Trophoblast cell (in vitro differentiated cells and primary cell): ENCODE data around the gene ALDH3B2.

ENCODE experiments used
- DNase-seq, 2 donors: peaks; one replicate each; pipeline ENCODE4 v3.0.0-alpha.2; 2016
- H2AFZ ChIP-seq: 2 replicates; pipeline ENCODE4 v1.6.1; 2013; ENCODE audit warnings: low read length, moderate library complexity, mild to moderate bottlenecking; ENCODE audit not compliant: insufficient read depth, poor library complexity
- H2AK5ac ChIP-seq: 2 replicates; pipeline ENCODE4 v1.6.1; 2013; ENCODE audit warnings: mild to moderate bottlenecking, low read length
- H2BK120ac ChIP-seq: 2 replicates; pipeline ENCODE4 v1.6.1; 2013; ENCODE audit warnings: low read length, mild to moderate bottlenecking, moderate library complexity; ENCODE audit not compliant: insufficient read depth, poor library complexity
- H2BK12ac ChIP-seq: 2 replicates; pipeline ENCODE4 v1.6.1; 2013; ENCODE audit warnings: mild to moderate bottlenecking, low read length, moderate library complexity
- H2BK5ac ChIP-seq: 2 replicates; pipeline ENCODE4 v1.6.1; 2013; ENCODE audit warnings: low read length, low read depth, moderate library complexity, mild to moderate bottlenecking; ENCODE audit not compliant: poor library complexity
- H3K14ac ChIP-seq: 2 replicates; pipeline ENCODE4 v1.6.1; 2013; ENCODE audit warnings: mild to moderate bottlenecking, low read length
- H3K18ac ChIP-seq: 2 replicates; pipeline ENCODE4 v1.6.1; 2013; ENCODE audit warnings: mild to moderate bottlenecking, low read length
- H3K23ac ChIP-seq: 2 replicates; pipeline ENCODE4 v1.6.1; 2013; ENCODE audit warnings: low read length
- H3K27ac ChIP-seq: 2 replicates; pipeline ENCODE4 v1.5.1; 2013; ENCODE audit warnings: low read depth, mild to moderate bottlenecking, inconsistent platforms, low read length, moderate library complexity
- H3K27me3 ChIP-seq: 2 replicates; pipeline ENCODE4 v1.6.1; 2013; ENCODE audit warnings: inconsistent platforms, mild to moderate bottlenecking, low read length, moderate library complexity; ENCODE audit not compliant: insufficient read depth
- H3K36me3 ChIP-seq, 2 experiments: 1 replicate in 1 of 2; 2 replicates in 1 of 2; pipeline ENCODE4 v1.6.1; 2013; ENCODE audit warnings: low read length in 2 of 2, mild to moderate bottlenecking in 2 of 2, moderate library complexity in 1 of 2; ENCODE audit not compliant: insufficient read depth in 2 of 2, control insufficient read depth in 1 of 2
- H3K4ac ChIP-seq: 2 replicates; pipeline ENCODE4 v1.6.1; 2013; ENCODE audit warnings: low read depth, mild to moderate bottlenecking, low read length, moderate library complexity
- H3K4me1 ChIP-seq, 2 experiments: 1 replicate in 1 of 2; 2 replicates in 1 of 2; pipeline ENCODE4 v1.6.1; 2013; ENCODE audit warnings: low read length in 2 of 2, mild to moderate bottlenecking in 2 of 2, moderate library complexity in 1 of 2; ENCODE audit not compliant: insufficient read depth in 2 of 2, control insufficient read depth in 1 of 2
- H3K4me2 ChIP-seq: 2 replicates; pipeline ENCODE4 v1.6.1; 2013; ENCODE audit warnings: inconsistent platforms, mild to moderate bottlenecking, low read length, moderate library complexity
- H3K4me3 ChIP-seq: 2 replicates; pipeline ENCODE4 v1.5.1; 2013; ENCODE audit warnings: mild to moderate bottlenecking, low read depth, low read length, inconsistent platforms
- H3K79me1 ChIP-seq: one replicate; pipeline ENCODE4 v1.6.1; 2013; ENCODE audit warnings: low read length
- H3K79me2 ChIP-seq: 2 replicates; pipeline ENCODE4 v1.6.1; 2013; ENCODE audit warnings: low read length, mild to moderate bottlenecking; ENCODE audit not compliant: control insufficient read depth, insufficient read depth, poor library complexity
- H3K9ac ChIP-seq: 2 replicates; pipeline ENCODE4 v1.6.1; 2013; ENCODE audit warnings: mild to moderate bottlenecking, low read length
- H3K9me3 ChIP-seq: 2 replicates; pipeline ENCODE4 v1.6.1; 2013; ENCODE audit warnings: low read depth, mild to moderate bottlenecking, control low read depth, inconsistent platforms, low read length; ENCODE audit not compliant: insufficient read depth
- H4K12ac ChIP-seq: 2 replicates; pipeline ENCODE4 v1.6.1; 2013; ENCODE audit warnings: low read depth, mild to moderate bottlenecking, low read length, moderate library complexity
- H4K8ac ChIP-seq: 2 replicates; pipeline ENCODE4 v1.6.1; 2013; ENCODE audit warnings: low read depth, mild to moderate bottlenecking, low read length, moderate library complexity
- H4K91ac ChIP-seq: one replicate; pipeline ENCODE4 v1.6.1; 2013; ENCODE audit warnings: low read depth, mild to moderate bottlenecking, low read length, moderate library complexity
- WGBS: extraction: QIAGEN DNeasy Blood & Tissue Kit; methylation state at CpG from one replicate; pipeline ENCODE4 v1.1.7; 2013; ENCODE audit warnings: missing lambda C conversion rate; ENCODE audit not compliant: insufficient read length, insufficient coverage; ENCODE audit errors: extremely low coverage; 5-methylcytosine and 5-hydroxymethylcytosine counted together

The ALDH3B2 gene

DNA sequence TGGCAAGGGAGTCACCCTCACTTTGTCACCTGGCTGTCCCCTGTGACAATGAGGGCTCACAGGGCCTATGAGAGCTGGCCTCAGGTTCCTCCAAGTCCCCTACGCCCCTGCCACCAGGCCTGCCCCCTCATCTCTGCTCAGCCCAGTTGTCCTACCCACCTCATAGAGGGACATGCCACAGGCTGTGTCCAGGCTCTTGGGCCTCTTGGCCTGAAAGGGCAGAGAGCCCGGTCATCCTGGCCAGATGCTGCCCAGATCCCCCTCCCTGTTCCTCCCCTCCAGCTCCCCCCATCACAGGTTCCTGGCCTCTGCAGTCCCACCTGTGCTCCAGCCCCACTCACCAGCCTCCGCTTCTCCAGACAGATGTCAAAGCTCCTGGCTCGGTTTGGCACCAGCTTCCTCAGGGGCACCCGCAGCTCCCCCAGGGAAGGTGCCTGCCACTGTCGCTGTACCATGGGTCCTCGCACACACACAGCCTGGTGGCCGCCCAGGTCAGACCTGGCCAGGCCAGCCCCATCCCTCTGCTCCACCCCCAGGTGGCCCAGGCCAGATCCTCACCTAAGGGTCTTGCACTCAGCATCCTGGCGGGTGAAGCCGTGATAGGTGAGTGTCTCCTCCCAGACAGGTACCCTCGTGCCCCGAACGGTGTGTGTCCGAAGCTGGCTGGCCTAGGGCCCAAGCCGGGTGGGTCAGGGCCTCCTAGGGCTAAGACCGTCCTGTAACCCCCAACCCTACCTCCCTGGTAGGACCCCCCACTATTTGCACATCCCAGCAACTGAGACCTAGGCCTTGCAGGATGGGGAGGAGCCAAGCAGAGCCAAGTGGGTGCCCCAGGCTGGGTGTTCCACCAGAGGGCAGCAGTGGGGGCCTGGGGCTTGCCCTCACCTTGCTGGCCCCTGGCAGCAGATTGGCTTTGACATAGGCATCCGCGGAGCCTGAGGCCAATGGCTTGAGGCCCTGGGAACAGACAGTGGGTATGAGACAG lies 59.4 kb downstream of the ALDH3B2 start:
- peak overlapping the region; percentile 51 for H2AK5ac ChIP-seq
- H4K8ac ChIP-seq, result peak overlapping the region; percentile 71
- DNase-seq, result peak; percentile 55 to 60
- no peak overlapping the region for H3K4ac ChIP-seq
- no peak overlapping the region for H3K9ac ChIP-seq
- H3K27me3 ChIP-seq, result peaks cover 3% of the 10 kb centered on the region
- H4K91ac ChIP-seq, result peak overlapping the region; percentile 53
- H3K79me2 ChIP-seq, result no peaks in the 10 kb centered on the region
- H2AFZ ChIP-seq, result no peak overlapping the region
- no peak overlapping the region for H3K18ac ChIP-seq
- H2BK12ac ChIP-seq, result peak overlapping the region; percentile 20
- WGBS, result no CpG with 5 or more reads among the region's 18 CpGs
- peak overlapping the region; percentile 20 for H2BK120ac ChIP-seq
- no peak overlapping the region for H4K12ac ChIP-seq
- peaks cover 10 to 11% of the 10 kb centered on the region in 2 experiments for H3K4me1 ChIP-seq
- H3K14ac ChIP-seq, result no peak overlapping the region
- H3K23ac ChIP-seq, result no peak overlapping the region
- peaks cover 4% of the 10 kb centered on the region for H3K9me3 ChIP-seq
- H3K36me3 ChIP-seq, result peaks cover 33% of the 10 kb centered on the region in 2 experiments
- H3K79me1 ChIP-seq, result peaks cover 4% of the 10 kb centered on the region
- no peak overlapping the region for H3K4me2 ChIP-seq
- H3K4me3 ChIP-seq, result no peak overlapping the region
- H3K27ac ChIP-seq, result no peak overlapping the region
- H2BK5ac ChIP-seq, result no peak overlapping the region

DNA sequence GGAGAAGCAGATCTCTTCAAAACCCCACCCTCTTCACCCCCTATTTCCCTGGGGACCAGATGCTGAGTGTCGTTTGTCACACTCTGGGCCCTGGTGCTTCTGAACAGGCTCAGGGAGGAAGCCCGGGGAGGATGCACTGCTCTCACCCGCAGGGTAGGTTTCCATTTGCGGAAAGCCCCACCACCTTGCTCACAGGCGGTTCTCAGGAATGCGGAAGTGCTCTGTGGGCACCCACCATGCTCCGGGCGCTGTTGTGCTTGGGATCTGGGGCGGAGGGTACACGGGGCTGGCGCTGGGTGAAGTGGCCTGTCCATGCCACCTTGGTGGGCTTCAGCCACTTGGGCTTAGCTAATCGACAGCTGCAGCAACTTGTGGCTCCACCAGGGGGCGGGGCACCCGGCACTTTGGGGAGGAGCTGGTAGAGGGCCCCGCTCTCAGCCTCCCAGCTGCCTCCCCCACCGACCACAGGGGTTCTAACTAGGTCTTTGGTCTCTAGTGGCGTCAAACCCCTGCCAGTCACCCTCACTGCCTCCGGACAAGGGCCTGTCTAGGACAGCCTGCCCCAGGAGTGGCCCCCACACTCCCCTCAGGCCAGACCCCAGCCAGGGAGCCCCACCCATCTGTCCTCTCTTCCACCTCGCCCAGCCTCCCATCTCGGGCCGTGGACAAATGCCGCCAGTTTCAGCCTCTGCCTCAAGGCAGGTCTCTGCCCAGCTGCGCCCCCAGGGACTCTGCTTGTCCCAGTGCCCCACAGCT lies 60.3 kb downstream of the ALDH3B2 start:
- peak; percentile 85 to 90 for DNase-seq
- peak overlapping the region; percentile 18 for H2AFZ ChIP-seq

DNA sequence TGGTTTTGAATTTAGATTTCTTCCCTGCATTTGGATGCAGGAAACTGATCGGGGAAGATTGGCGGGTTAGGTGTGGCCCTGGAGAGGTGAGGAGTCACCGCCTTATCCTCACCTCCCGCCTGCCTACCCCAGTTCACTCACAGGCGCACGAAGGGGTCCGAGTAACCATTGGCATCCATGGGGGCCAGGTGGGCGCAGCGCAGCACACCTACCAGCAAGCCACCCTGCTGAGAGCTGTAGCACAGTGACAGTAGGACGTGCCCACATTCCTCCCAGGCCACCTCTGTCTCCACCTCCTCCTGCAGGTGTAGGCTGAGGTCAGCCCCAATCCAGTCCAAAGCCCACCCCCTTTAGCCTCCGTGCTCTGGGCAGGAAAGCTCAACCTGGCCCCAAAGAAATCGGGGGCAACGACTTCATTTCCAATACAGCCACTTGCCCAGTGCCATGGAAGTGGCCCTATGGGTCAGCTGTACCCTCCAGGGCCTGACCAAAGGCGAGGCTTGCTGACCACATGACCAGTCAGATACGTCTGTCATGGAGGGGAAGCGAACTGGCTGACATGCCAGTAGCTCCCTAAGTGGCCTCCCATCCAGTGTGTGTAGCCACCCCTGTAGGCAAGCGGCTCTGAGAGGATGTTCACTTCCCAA lies 61.0 kb downstream of the ALDH3B2 start:
- Histone ChIP-seq H4K91ac (no peak overlapping the region), H3K36me3 (peaks cover 40 to 44% of the 10 kb centered on the region in 2 experiments), H2BK12ac (no peak overlapping the region), H2BK5ac (no peak overlapping the region), H2BK120ac (no peak overlapping the region), H4K12ac (no peak overlapping the region), H3K9ac (no peak overlapping the region), H3K4me3 (no peak overlapping the region), H3K23ac (no peak overlapping the region), H2AFZ (no peak overlapping the region), H3K27ac (no peak overlapping the region), H2AK5ac (no peak overlapping the region), H3K18ac (no peak overlapping the region), H3K4me2 (peak overlapping the region; percentile 59), H3K9me3 (peaks cover 4% of the 10 kb centered on the region), H3K27me3 (peaks cover 3% of the 10 kb centered on the region), H3K79me1 (peaks cover 4% of the 10 kb centered on the region), H3K79me2 (no peaks in the 10 kb centered on the region), H3K14ac (no peak overlapping the region), H4K8ac (no peak overlapping the region), H3K4me1 (peaks cover 10 to 11% of the 10 kb centered on the region in 2 experiments), H3K4ac (no peak overlapping the region)
- no peak for DNase-seq
- WGBS, result no CpG with 5 or more reads among the region's 17 CpGs

More for the DNA sequence above, 60.3 kb downstream of the ALDH3B2 start:
- Histone ChIP-seq H3K79me1 (peaks cover 4% of the 10 kb centered on the region), H3K9me3 (peaks cover 4% of the 10 kb centered on the region), H3K14ac (peak overlapping the region; percentile 3), H2BK120ac (peak overlapping the region; percentile 20), H4K91ac (peak overlapping the region; percentile 53), H3K27me3 (peaks cover 3% of the 10 kb centered on the region), H4K12ac (peak overlapping the region; percentile 49), H3K23ac (no peak overlapping the region), H2BK5ac (no peak overlapping the region), H2BK12ac (peak overlapping the region; percentile 4), H3K4ac (no peak overlapping the region), H3K27ac (no peak overlapping the region), H3K4me3 (no peak overlapping the region), H3K18ac (peak overlapping the region; percentile 4), H3K9ac (no peak overlapping the region), H4K8ac (peak overlapping the region; percentile 71), H3K36me3 (peaks cover 38% of the 10 kb centered on the region in 2 experiments), H3K79me2 (no peaks in the 10 kb centered on the region), H3K4me1 (peaks cover 10 to 11% of the 10 kb centered on the region in 2 experiments), H3K4me2 (peak overlapping the region; percentile 59), H2AK5ac (peak overlapping the region; percentile 51)
- no CpG with 5 or more reads among the region's 23 CpGs for WGBS

DNA sequence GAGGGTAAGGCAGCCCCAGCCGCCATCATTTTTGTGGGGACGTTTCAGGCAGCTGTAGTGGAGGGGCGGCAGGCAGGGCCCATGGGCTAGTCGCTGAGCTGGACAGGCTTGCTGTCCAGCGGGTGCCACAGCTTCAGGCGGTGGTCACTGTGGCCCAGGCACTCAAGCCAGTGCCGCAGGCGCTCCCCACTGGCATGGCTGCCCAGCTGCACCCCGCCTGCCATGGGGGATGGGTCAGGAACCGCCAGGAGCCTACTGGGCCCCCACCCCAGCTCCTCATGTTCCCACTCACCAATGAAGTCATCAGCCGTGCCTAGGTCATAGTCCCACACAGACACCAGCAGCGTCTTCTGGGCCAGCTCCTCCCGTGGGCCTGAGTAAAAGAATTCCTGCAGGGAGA lies 61.7 kb downstream of the ALDH3B2 start:
- no peak overlapping the region for H4K8ac ChIP-seq
- peaks cover 43 to 46% of the 10 kb centered on the region in 2 experiments for H3K36me3 ChIP-seq
- H3K79me2 ChIP-seq, result no peaks in the 10 kb centered on the region
- no peak overlapping the region for H3K4me3 ChIP-seq
- H3K14ac ChIP-seq, result no peak overlapping the region
- H2AFZ ChIP-seq, result no peak overlapping the region
- no peak overlapping the region for H3K4ac ChIP-seq
- no peak for DNase-seq
- no peak overlapping the region for H3K18ac ChIP-seq
- peaks cover 4% of the 10 kb centered on the region for H3K9me3 ChIP-seq
- H4K12ac ChIP-seq, result no peak overlapping the region
- H3K9ac ChIP-seq, result no peak overlapping the region
- peaks cover 3% of the 10 kb centered on the region for H3K27me3 ChIP-seq
- H3K4me1 ChIP-seq, result peaks cover 10 to 11% of the 10 kb centered on the region in 2 experiments
- H2BK120ac ChIP-seq, result no peak overlapping the region
- no peak overlapping the region for H2AK5ac ChIP-seq
- no peak overlapping the region for H3K27ac ChIP-seq
- no peak overlapping the region for H3K4me2 ChIP-seq
- no CpG with 5 or more reads among the region's 13 CpGs for WGBS
- H3K23ac ChIP-seq, result no peak overlapping the region
- H2BK12ac ChIP-seq, result no peak overlapping the region
- no peak overlapping the region for H4K91ac ChIP-seq
- H2BK5ac ChIP-seq, result no peak overlapping the region
- peaks cover 4% of the 10 kb centered on the region for H3K79me1 ChIP-seq
